CD4-positive, alpha-beta T cell treated with Interleukin-21 for 1 hour (primary cell): ENCODE data around the gene KCNG1.

Experiments
- DNase-seq: peaks from one replicate; pipeline ENCODE4 v3.0.0-alpha.2; 2020

The KCNG1 gene

GRCh38 chr20:51034988-51035656 is 12.2 kb upstream of the KCNG1 start:
- DNase-seq, result no peak

- DNase-seq, result no peak
Measured at GRCh38 chr20:51034476-51034875, 11.6 kb upstream of the KCNG1 start.

GRCh38 chr20:51029963-51030920 is 7.3 kb upstream of the KCNG1 start:
- no peak for DNase-seq

GRCh38 chr20:51029556-51029955 is 6.6 kb upstream of the KCNG1 start:
- DNase-seq, result no peak

- DNase-seq, result no peak
Measured at GRCh38 chr20:51028616-51029212, 5.8 kb upstream of the KCNG1 start.

GRCh38 chr20:51027035-51027795 is 4.3 kb upstream of the KCNG1 start:
- no peak for DNase-seq

- no peak for DNase-seq
Measured at GRCh38 chr20:51026269-51026668, 3.4 kb upstream of the KCNG1 start.

- no peak for DNase-seq
Measured at GRCh38 chr20:51024761-51025160, 1.9 kb upstream of the KCNG1 start.

GRCh38 chr20:51023617-51024155 is 779 bp upstream of the KCNG1 start:
- no peak for DNase-seq

- DNase-seq, result no peak
Measured at GRCh38 chr20:51022227-51022802, 592 bp downstream of the KCNG1 start.

- no peak for DNase-seq
Measured at GRCh38 chr20:51021067-51022025, 1.6 kb downstream of the KCNG1 start.

GRCh38 chr20:51020657-51021056 is 2.2 kb downstream of the KCNG1 start:
- no peak for DNase-seq

GRCh38 chr20:51019656-51020592 is 3.0 kb downstream of the KCNG1 start:
- DNase-seq, result no peak

GRCh38 chr20:51017251-51017650 is 5.7 kb downstream of the KCNG1 start:
- no peak for DNase-seq

- no peak for DNase-seq
Measured at GRCh38 chr20:51016521-51016920, 6.4 kb downstream of the KCNG1 start.

- no peak for DNase-seq
Measured at GRCh38 chr20:51014797-51015722, 7.8 kb downstream of the KCNG1 start.

- no peak for DNase-seq
Measured at GRCh38 chr20:51013577-51014330, 9.2 kb downstream of the KCNG1 start.

- no peak for DNase-seq
Measured at GRCh38 chr20:51012357-51012756, 10.6 kb downstream of the KCNG1 start.
